B cell (primary cell): Measurements from ENCODE around the gene TSC22D2. TPM values are rescaled to one million over a fixed set of nuclear protein-coding genes. Genes with fewer than 3 reads are reported as not detected.

ENCODE experiments used
- ATAC-seq: fragments of 200-7000 bp; cut with Tn5 transposase; one replicate; pipeline ENCODE4 v1.10.0; 2021; ENCODE audit warnings: low read depth, mild to moderate bottlenecking, moderate number of reproducible peaks, moderate library complexity
- CTCF ChIA-PET: fragments of 350-600 bp; sonication (Branson Sonifier 250); formaldehyde crosslinking; loops from one replicate; lab custom pipeline; 2021; ENCODE audit warnings: antibody characterized with exemption, inconsistent platforms; lab: Charles Lee
- POLR2A ChIA-PET: fragments of 350-600 bp; sonication (Branson Sonifier 250); formaldehyde crosslinking; loops from one replicate; lab custom pipeline; 2021; ENCODE audit warnings: antibody characterized with exemption; lab: Charles Lee
- DNase-seq: peaks from one replicate; pipeline ENCODE4 v3.0.0; 2013
- H2AFZ ChIP-seq: 2 replicates; pipeline ENCODE4 v1.6.1; 2012; ENCODE audit warnings: mild to moderate bottlenecking, low read depth, low read length; ENCODE audit not compliant: insufficient read depth, poor library complexity, severe bottlenecking
- H3K27ac ChIP-seq, 2 donors: 1 replicate in 1 of 2; 2 replicates in 1 of 2; pipeline ENCODE4 v1.5.1; 2012 to 2013; ENCODE audit warnings: low read length in 2 of 2, mild to moderate bottlenecking in 2 of 2, moderate library complexity in 1 of 2
- H3K27me3 ChIP-seq, 4 experiments: fragments of 200-600 bp in 1 of 4; sonication (generic) in 1 of 4; replicated peaks in 1 of 4; 1 replicate in 2 of 4; 2 replicates in 2 of 4; pipeline versions ENCODE4 v1.6.1 to v1.7.0; 2013 to 2016; ENCODE audit warnings: low read length in 3 of 4, mild to moderate bottlenecking in 2 of 4, mixed read lengths in 1 of 4, moderate library complexity in 1 of 4; ENCODE audit not compliant: insufficient read depth in 4 of 4, control insufficient read depth in 3 of 4; ENCODE audit errors: control extremely low read depth in 1 of 4
- H3K36me3 ChIP-seq, 2 experiments: replicated peaks in 1 of 2; 1 replicate in 1 of 2; 2 replicates in 1 of 2; pipeline versions ENCODE4 v1.6.1 to v1.7.1; 2013; ENCODE audit warnings: low read length in 1 of 2; ENCODE audit not compliant: insufficient read depth in 2 of 2, control insufficient read depth in 1 of 2; ENCODE audit errors: control extremely low read depth in 1 of 2, extremely low read depth in 1 of 2
- H3K4me1 ChIP-seq, 2 donors: fragments of 200-600 bp in 1 of 2; sonication (generic) in 1 of 2; 1 replicate in 1 of 2; 2 replicates in 1 of 2; pipeline versions ENCODE4 v1.5.1 to v1.6.1; 2013 to 2017; ENCODE audit warnings: low read length in 2 of 2; ENCODE audit not compliant: control insufficient read depth in 2 of 2, insufficient read depth in 2 of 2
- H3K4me2 ChIP-seq: replicated peaks from 2 replicates; pipeline ENCODE3; 2012; ENCODE audit warnings: mild to moderate bottlenecking, low read depth, low read length; ENCODE audit not compliant: poor library complexity, severe bottlenecking
- H3K4me3 ChIP-seq, 5 experiments: fragments of 200-600 bp in 1 of 5; sonication (generic) in 1 of 5; 1 replicate in 3 of 5; 2 replicates in 2 of 5; pipeline versions ENCODE4 v1.5.1 to v1.7.0; 2011 to 2016; ENCODE audit warnings: low read length in 4 of 5, mild to moderate bottlenecking in 4 of 5, low read depth in 2 of 5, control low read depth in 1 of 5, moderate library complexity in 1 of 5; ENCODE audit not compliant: insufficient read depth in 1 of 5; ENCODE audit errors: control extremely low read depth in 1 of 5, extremely low read depth in 1 of 5
- H3K79me2 ChIP-seq: fragments of 200-600 bp; sonication (generic); one replicate; pipeline ENCODE4 v1.6.0; 2016; ENCODE audit warnings: low read length; ENCODE audit not compliant: control insufficient read depth, insufficient read depth
- H3K9ac ChIP-seq: fragments of 200-600 bp; sonication (generic); 2 replicates; pipeline ENCODE4 v1.6.1; 2017; ENCODE audit warnings: mild to moderate bottlenecking, low read length, moderate library complexity
- H3K9me3 ChIP-seq, 3 donors: one replicate each; pipeline versions ENCODE4 v1.6.1 to v1.7.1; 2013; ENCODE audit warnings: low read length in 2 of 3; ENCODE audit not compliant: control insufficient read depth in 2 of 3, insufficient read depth in 1 of 3; ENCODE audit errors: control extremely low read depth in 1 of 3
- H4K20me1 ChIP-seq: 2 replicates; pipeline ENCODE4 v1.6.0; 2012; ENCODE audit warnings: mild to moderate bottlenecking, low read length; ENCODE audit not compliant: insufficient read depth, control insufficient read depth, poor library complexity, severe bottlenecking
- H3K27ac Mint-ChIP-seq: one replicate; pipeline ENCODE4 v1.8.0; 2021; ENCODE audit warnings: mixed read lengths
- H3K27me3 Mint-ChIP-seq: one replicate; pipeline ENCODE4 v1.8.0; 2021; ENCODE audit warnings: mixed read lengths
- H3K4me1 Mint-ChIP-seq: one replicate; pipeline ENCODE4 v1.8.0; 2021; ENCODE audit warnings: mixed read lengths
- H3K4me3 Mint-ChIP-seq: one replicate; pipeline ENCODE4 v1.8.0; 2021; ENCODE audit warnings: mixed read lengths
- H3K9me3 Mint-ChIP-seq: one replicate; pipeline ENCODE4 v1.8.0; 2022; ENCODE audit warnings: mixed read lengths; ENCODE audit not compliant: insufficient read depth
- EZH2 ChIP-seq: IDR thresholded peaks from 2 replicates; pipeline ENCODE4 v1.6.1; 2012; ENCODE audit warnings: borderline replicate concordance, low read depth, mild to moderate bottlenecking, moderate library complexity, low read length; ENCODE audit not compliant: insufficient read depth, poor library complexity, severe bottlenecking
- WGBS: methylation state at CpG from one replicate; pipeline ENCODE4 v1.1.5; 2013; ENCODE audit warnings: missing lambda C conversion rate; ENCODE audit not compliant: insufficient coverage; 5-methylcytosine and 5-hydroxymethylcytosine counted together
- intact Hi-C: fragments of 100-400 bp; cut with micrococcal nuclease; formaldehyde crosslinking; loops from one replicate; pipeline ENCODE4 v1.10.0; 2022
- polyA plus RNA-seq: library from polyadenylated mRNA; depleted of rRNA; stranded (reverse); fragments of >200 nt; gene quantifications from 2 replicates; pipeline ENCODE4 v1.2.3, GENCODE V29; 2012
- total RNA-seq, 2 donors: library from RNA; stranded (reverse); fragments of 120-200 nt in 1 of 2; gene quantifications; 1 replicate in 1 of 2; 2 replicates in 1 of 2; pipeline versions ENCODE4 v1.2.3 to v1.2.4, GENCODE V29; 2013 to 2022
- TF ChIP-seq, protein P1 (sequence below): fragments of 200-600 bp; IDR thresholded peaks from one replicate; pipeline ENCODE4 v1.8.0; 2022; ENCODE audit warnings: antibody characterized with exemption, mild to moderate bottlenecking

TSC22D2 gene
- total and polyA plus RNA-seq, 2 donors (not counting 1 experiment from before 2014, with no cell fraction given) = 17.2 to 45.9 TPM

DNA sequence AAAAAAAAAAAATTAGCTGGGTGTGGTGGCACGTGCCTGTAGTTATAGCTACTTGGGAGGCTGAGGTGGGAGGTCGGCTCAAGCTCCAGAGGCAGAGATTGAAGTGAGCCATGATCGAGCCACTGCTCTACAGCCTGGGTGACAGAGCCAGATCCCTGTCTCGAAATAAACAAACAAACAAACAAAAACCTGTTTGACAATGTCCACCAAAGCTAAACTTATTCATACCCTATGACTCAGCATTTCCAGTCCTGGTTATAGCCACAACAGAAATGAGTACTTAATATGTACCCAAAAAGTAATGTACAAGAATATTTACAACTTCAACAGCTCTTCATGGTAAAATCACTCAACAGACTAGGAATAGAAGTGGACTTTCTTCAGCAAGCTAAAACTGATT lies 107.1 kb downstream of the TSC22D2 start:
- Histone ChIP-seq H3K79me2 (no peaks in the 10 kb centered on the region), H3K9me3 (peaks cover 0 to 3% (median 2%) of the 10 kb centered on the region in 3 donors), H3K4me3 (no peak overlapping the region), H3K4me1 (no peaks in the 10 kb centered on the region), H3K36me3 (no peaks in the 10 kb centered on the region), H3K4me2 (no peak overlapping the region), H3K27ac (no peak overlapping the region), H4K20me1 (no peaks in the 10 kb centered on the region), H3K27me3 (peaks cover 0 to 2% (median 0%) of the 10 kb centered on the region in 4 experiments), H2AFZ (no peak overlapping the region), H3K9ac (no peak overlapping the region)
- POLR2A ChIA-PET = no interaction called here
- Mint-ChIP-seq H3K4me1 (no peaks in the 10 kb centered on the region), H3K4me3 (no peak overlapping the region), H3K9me3 (peaks cover 10% of the 10 kb centered on the region), H3K27ac (no peak overlapping the region), H3K27me3 (peaks cover 20% of the 10 kb centered on the region)
- CTCF ChIA-PET = interaction anchor here (0.6 kb wide), 1 partner anchor 758 kb away, joined by 3 read pairs; no protein-coding TSS in a partner anchor
- DNase-seq = no peak
- no peak for ATAC-seq
- WGBS = 90% methylated on average over 2 of the region's 4 CpGs
- intact Hi-C loops = no loop called here
- TF ChIP-seq, protein P1, sequence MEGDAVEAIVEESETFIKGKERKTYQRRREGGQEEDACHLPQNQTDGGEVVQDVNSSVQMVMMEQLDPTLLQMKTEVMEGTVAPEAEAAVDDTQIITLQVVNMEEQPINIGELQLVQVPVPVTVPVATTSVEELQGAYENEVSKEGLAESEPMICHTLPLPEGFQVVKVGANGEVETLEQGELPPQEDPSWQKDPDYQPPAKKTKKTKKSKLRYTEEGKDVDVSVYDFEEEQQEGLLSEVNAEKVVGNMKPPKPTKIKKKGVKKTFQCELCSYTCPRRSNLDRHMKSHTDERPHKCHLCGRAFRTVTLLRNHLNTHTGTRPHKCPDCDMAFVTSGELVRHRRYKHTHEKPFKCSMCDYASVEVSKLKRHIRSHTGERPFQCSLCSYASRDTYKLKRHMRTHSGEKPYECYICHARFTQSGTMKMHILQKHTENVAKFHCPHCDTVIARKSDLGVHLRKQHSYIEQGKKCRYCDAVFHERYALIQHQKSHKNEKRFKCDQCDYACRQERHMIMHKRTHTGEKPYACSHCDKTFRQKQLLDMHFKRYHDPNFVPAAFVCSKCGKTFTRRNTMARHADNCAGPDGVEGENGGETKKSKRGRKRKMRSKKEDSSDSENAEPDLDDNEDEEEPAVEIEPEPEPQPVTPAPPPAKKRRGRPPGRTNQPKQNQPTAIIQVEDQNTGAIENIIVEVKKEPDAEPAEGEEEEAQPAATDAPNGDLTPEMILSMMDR = no peak
- no peak for TF ChIP-seq EZH2

Other genes with a start within 250 kb of the TSC22D2 start
- gene SERP1, start 138.2 kb downstream of the TSC22D2 start, total RNA-seq = 78.0 and 84.6 TPM in 2 replicates
- gene SERP1, start 138.2 kb downstream of the TSC22D2 start, polyA plus RNA-seq = 114 and 197 TPM in 2 replicates
- gene EIF2A, start 138.5 kb downstream of the TSC22D2 start, total RNA-seq = 78.8 and 83.1 TPM in 2 replicates
- 63.4 and 93.2 TPM in 2 replicates for gene EIF2A, start 138.5 kb downstream of the TSC22D2 start, polyA plus RNA-seq
- gene SELENOT, start 195.0 kb downstream of the TSC22D2 start, total RNA-seq = 73.1 and 76.7 TPM in 2 replicates
- gene SELENOT, start 195.0 kb downstream of the TSC22D2 start, polyA plus RNA-seq = 143 and 181 TPM in 2 replicates